ENCODE results near the gene SLC13A5.

DNA sequence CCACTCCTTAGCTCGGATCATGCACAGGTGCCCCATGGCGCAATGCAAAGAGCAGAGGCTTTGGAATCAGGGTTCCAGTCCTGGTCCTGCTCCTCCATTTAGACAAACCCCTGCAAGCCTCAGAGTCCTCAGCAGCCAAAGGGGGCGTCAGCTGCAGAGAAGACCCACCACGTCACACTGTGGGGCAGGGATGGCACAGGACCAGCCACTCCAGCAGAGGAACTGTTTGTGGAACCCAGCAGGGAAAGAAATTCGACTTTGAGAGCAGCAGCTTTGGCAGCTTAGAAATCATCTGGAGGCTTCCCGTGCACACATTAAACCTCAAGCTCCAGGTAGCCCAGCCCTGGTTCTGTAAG, 36.4 kb downstream of the SLC13A5 start:
- TF ChIP-seq POLR2A (IDR thresholded peaks at IDR 0.05; ENCODE audit: low read length), result no peak
- TF ChIP-seq GATA1 (IDR thresholded peaks at IDR 0.05; ENCODE audit: low read depth, low read length), result no peak

Measured in erythroblast (primary cell).